ENCODE results near the gene FAM227A. TPM values are rescaled to one million over a fixed set of nuclear protein-coding genes. Genes with fewer than 3 reads are reported as not detected.

Gene FAM227A
- total and polyA plus RNA-seq, 2 donors (not counting 3 experiments of a cell fraction or from before 2014, with no cell fraction given) = 0.58 to 1.9 TPM

DNA sequence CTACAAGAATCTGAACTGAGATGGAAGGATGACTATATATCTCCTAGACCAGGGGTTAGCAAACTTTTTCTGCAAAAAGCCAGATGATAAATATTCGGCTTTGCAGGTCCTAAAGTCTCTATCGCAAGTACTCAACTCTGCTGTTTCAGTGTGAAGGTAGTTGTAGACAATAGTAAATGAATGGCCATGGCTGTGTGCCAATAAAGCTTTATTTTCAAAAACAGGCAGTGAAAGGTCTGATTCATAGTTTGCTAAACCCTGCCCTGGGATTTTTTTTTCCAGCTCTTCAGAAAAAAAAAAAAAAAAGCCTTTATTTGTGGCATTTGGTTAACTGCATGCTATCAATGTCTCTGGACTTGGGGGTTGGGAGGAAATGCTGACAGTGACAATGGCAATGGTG lies 37.5 kb downstream of the FAM227A start:
- no peaks in the 10 kb centered on the region for H4K20me1 ChIP-seq (replicated peaks; ENCODE audit: control insufficient read depth, extremely low read depth, insufficient read depth, low read length)
- H3K79me2 ChIP-seq (ENCODE audit: control insufficient read depth, insufficient read depth, low read length) = no peaks in the 10 kb centered on the region
- H3K27ac ChIP-seq (ENCODE audit: insufficient read depth, low read depth, low read length) = no peak overlapping the region
- POLR2A ChIA-PET = no interaction called here
- FAIRE-seq (no peak), DNase-seq (ENCODE audit: low read depth, low spot score) (no peak)
- intact Hi-C loops (cut with micrococcal nuclease) = no loop called here
- no peak for TF ChIP-seq POLR2AphosphoS5 (IDR thresholded peaks at IDR 0.05; ENCODE audit: insufficient read depth, low read depth, low read length)
- TF ChIP-seq, protein P1, sequence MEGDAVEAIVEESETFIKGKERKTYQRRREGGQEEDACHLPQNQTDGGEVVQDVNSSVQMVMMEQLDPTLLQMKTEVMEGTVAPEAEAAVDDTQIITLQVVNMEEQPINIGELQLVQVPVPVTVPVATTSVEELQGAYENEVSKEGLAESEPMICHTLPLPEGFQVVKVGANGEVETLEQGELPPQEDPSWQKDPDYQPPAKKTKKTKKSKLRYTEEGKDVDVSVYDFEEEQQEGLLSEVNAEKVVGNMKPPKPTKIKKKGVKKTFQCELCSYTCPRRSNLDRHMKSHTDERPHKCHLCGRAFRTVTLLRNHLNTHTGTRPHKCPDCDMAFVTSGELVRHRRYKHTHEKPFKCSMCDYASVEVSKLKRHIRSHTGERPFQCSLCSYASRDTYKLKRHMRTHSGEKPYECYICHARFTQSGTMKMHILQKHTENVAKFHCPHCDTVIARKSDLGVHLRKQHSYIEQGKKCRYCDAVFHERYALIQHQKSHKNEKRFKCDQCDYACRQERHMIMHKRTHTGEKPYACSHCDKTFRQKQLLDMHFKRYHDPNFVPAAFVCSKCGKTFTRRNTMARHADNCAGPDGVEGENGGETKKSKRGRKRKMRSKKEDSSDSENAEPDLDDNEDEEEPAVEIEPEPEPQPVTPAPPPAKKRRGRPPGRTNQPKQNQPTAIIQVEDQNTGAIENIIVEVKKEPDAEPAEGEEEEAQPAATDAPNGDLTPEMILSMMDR (IDR thresholded peaks at IDR 0.05; ENCODE audit: extremely low read depth in 1 of 2, insufficient read depth in 1 of 2, low read depth in 1 of 2, low read length in 2 of 2) = no peak
- TF ChIP-seq MYC (IDR thresholded peaks at IDR 0.05; ENCODE audit: low read depth, low read length) = no peak
- no peak for TF ChIP-seq FOS (IDR thresholded peaks at IDR 0.05; ENCODE audit: borderline replicate concordance, insufficient read depth, low read length)
- no peak for TF ChIP-seq JUN (IDR thresholded peaks at IDR 0.05; ENCODE audit: borderline replicate concordance, insufficient read depth, insufficient read length, low read depth)
- no peak for TF ChIP-seq EZH2 (IDR thresholded peaks at IDR 0.05; ENCODE audit: borderline replicate concordance, low read depth, low read length, severe bottlenecking)
- no peak for TF ChIP-seq GATA2 (IDR thresholded peaks at IDR 0.05; ENCODE audit: insufficient read depth, insufficient read length, low read depth, low read length)
- TF ChIP-seq, protein P2, sequence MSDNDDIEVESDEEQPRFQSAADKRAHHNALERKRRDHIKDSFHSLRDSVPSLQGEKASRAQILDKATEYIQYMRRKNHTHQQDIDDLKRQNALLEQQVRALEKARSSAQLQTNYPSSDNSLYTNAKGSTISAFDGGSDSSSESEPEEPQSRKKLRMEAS (IDR thresholded peaks at IDR 0.05; ENCODE audit: insufficient read depth, insufficient read length) = no peak
- no peak for TF ChIP-seq POLR2A (IDR thresholded peaks at IDR 0.05; ENCODE audit: low read depth, low read length)
- H3K9me1 ChIP-seq (replicated peaks; ENCODE audit: control insufficient read depth, extremely low read depth, insufficient read depth, low read length) = no peaks in the 10 kb centered on the region
- H3K9me3 ChIP-seq (replicated peaks; ENCODE audit: control insufficient read depth, insufficient read depth, low read length) = no peaks in the 10 kb centered on the region
- no TSS peak for BruUV-seq (replicated peaks)
- H3K9ac ChIP-seq (replicated peaks; ENCODE audit: extremely low read depth, insufficient read depth, low read length) = no peak overlapping the region
- H3K27me3 ChIP-seq (ENCODE audit: control insufficient read depth in 2 of 2, insufficient read depth in 2 of 2, low read length in 2 of 2) = no peaks in the 10 kb centered on the region
- dilution Hi-C loops (cut with MboI; ENCODE audit: extremely low pct_ligation_motif_present, low sequenced_read_pairs) = no loop called here
- no peak overlapping the region for H2AFZ ChIP-seq (ENCODE audit: low read depth, low read length)
- CTCF ChIA-PET = no interaction called here
- no peaks in the 10 kb centered on the region for H3K4me1 ChIP-seq (ENCODE audit: control insufficient read depth, extremely low read depth, insufficient read depth, low read length)
- no peaks in the 10 kb centered on the region for H3K36me3 ChIP-seq (ENCODE audit: control insufficient read depth in 2 of 2, extremely low read depth in 1 of 2, insufficient read depth in 2 of 2, low read length in 2 of 2)
- no peak overlapping the region for H3K4me2 ChIP-seq (ENCODE audit: insufficient read depth, low read length)
- H3K4me3 ChIP-seq (replicated peaks in 1 of 3; ENCODE audit: insufficient read depth in 1 of 3, low read depth in 1 of 3, low read length in 3 of 3) = no peak overlapping the region

Data from endothelial cell of umbilical vein (primary cell).